ENCODE measurements around the gene ATG10. TPM values are rescaled to one million over a fixed set of nuclear protein-coding genes. Genes with fewer than 3 reads are reported as not detected.
A peak's percentile ranks its signal among the peaks of the same experiment; 100 is the strongest.
"Not testable (repeated sequence)": the region's sequence is repeated elsewhere in the genome, so short reads cannot be mapped to it uniquely, and the experiment has no call there.

The ATG10 gene
- total RNA-seq, 6 experiments from 2014 or later, result 3.7 to 4.8 (median 4.4) TPM

DNA sequence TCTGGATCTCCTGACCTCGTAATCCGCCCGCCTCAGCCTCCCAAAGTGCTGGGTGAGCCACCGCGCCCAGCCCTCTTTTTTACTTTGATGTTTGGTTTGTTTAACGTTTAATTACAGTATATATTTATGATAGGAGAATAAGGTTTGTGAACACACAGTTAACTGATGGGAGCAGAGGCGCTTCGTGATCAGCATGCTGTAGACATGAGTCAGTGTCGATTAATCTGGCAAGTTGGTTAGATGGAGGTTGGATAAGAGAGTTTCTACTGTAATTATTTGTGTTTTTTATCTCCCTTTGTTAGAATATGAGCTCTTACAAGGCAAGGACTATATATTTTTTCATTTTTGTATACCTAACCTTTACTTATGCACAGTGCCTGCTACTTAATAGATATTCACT, 14.3 kb downstream of the ATG10 start:
- Mint-ChIP-seq H3K4me1 (ENCODE audit: low read depth) (no peaks in the 10 kb centered on the region), H3K9me3 (no peaks in the 10 kb centered on the region), H3K4me3 (no peak overlapping the region), H3K27ac (no peak overlapping the region), H3K27me3 (ENCODE audit: insufficient read depth) (no peaks in the 10 kb centered on the region), H3K36me3 (ENCODE audit: low read depth) (peaks cover 5% of the 10 kb centered on the region; the same call in 1 of the 2 replicates)
- TF ChIP-seq, protein P1, sequence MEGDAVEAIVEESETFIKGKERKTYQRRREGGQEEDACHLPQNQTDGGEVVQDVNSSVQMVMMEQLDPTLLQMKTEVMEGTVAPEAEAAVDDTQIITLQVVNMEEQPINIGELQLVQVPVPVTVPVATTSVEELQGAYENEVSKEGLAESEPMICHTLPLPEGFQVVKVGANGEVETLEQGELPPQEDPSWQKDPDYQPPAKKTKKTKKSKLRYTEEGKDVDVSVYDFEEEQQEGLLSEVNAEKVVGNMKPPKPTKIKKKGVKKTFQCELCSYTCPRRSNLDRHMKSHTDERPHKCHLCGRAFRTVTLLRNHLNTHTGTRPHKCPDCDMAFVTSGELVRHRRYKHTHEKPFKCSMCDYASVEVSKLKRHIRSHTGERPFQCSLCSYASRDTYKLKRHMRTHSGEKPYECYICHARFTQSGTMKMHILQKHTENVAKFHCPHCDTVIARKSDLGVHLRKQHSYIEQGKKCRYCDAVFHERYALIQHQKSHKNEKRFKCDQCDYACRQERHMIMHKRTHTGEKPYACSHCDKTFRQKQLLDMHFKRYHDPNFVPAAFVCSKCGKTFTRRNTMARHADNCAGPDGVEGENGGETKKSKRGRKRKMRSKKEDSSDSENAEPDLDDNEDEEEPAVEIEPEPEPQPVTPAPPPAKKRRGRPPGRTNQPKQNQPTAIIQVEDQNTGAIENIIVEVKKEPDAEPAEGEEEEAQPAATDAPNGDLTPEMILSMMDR (IDR thresholded peaks at IDR 0.05), result no peak
- DNase-seq, result no peak

DNA sequence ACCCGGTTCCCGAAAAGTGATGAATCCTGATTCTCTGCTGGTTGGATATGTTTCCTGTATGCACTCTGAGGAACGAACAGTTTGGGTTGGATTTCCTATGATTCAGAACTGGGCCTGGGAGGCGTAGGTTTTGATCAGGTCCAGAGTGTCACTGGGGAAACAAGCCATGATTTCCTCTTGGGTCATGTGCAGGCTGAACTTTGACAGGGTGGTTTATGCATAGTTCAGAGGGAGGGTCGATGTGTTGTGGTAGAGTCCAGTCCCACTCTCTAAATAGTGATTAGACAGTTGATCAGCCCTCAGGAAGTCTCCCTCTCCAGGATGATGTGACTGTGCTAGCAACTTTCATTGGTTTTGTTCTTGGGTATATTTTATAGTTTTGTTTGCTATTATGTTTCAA, 17.4 kb downstream of the ATG10 start:
- no peaks in the 10 kb centered on the region for H3K27me3 Mint-ChIP-seq (ENCODE audit: insufficient read depth)
- H3K9me3 Mint-ChIP-seq, result no peaks in the 10 kb centered on the region
- no peak overlapping the region for H3K4me3 Mint-ChIP-seq
- TF ChIP-seq, protein P1 (IDR thresholded peaks at IDR 0.05), result no peak
- peaks cover 2% of the 10 kb centered on the region; the same call in 1 of the 2 replicates for H3K36me3 Mint-ChIP-seq (ENCODE audit: low read depth)
- H3K4me1 Mint-ChIP-seq (ENCODE audit: low read depth), result no peaks in the 10 kb centered on the region
- no peak overlapping the region for H3K27ac Mint-ChIP-seq
- DNase-seq, result no peak

DNA sequence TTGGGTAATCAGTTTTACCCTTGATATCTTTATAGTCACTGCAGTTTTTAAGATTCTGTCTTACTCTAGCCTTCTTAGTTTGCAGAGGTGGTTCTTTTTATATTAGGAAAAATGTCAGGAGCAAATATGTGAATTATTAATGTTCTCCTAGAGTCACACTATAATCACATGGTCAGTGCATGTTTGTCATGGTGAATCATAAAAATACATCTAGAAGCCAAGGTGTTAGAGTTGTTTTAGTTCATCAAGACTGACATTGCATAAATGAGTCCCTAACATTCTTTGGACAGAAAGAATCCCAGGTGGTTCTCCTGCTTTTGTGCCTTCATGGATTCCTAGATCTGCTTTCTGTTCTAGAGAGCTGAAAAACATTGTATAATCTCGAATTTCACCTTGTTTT, 22.9 kb downstream of the ATG10 start:
- Mint-ChIP-seq H3K27me3 (ENCODE audit: insufficient read depth) (no peaks in the 10 kb centered on the region; the same call in 1 of the 2 replicates), H3K9me3 (no peaks in the 10 kb centered on the region), H3K4me1 (ENCODE audit: low read depth) (no peaks in the 10 kb centered on the region), H3K36me3 (ENCODE audit: low read depth) (peaks cover 22% of the 10 kb centered on the region), H3K27ac (no peak overlapping the region), H3K4me3 (no peak overlapping the region)
- TF ChIP-seq, protein P1 (IDR thresholded peaks at IDR 0.05), result no peak
- no peak for DNase-seq

DNA sequence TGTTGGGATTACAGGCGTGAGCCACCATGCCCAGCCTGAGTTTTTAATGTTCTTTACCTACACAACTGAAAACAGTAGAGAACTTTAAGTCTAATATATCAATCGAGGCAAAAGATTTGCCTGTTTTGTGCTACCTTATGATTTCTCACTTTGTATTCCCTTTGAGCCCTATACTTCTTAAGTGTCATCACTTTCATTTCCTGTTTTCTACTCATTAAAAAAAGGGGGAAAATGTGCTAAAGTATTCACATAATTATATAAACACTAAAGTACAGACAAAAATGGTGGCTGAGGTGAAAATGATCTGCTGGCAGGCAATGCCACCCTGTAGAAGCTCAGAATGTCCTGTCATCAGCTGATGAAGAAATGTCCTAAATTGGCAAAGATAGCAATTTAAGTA, 23.6 kb downstream of the ATG10 start:
- H3K27ac Mint-ChIP-seq, result no peak overlapping the region
- H3K4me3 Mint-ChIP-seq, result no peak overlapping the region
- no peaks in the 10 kb centered on the region for H3K4me1 Mint-ChIP-seq (ENCODE audit: low read depth)
- no peaks in the 10 kb centered on the region for H3K9me3 Mint-ChIP-seq
- no peak for DNase-seq
- H3K36me3 Mint-ChIP-seq (ENCODE audit: low read depth), result peaks cover 22% of the 10 kb centered on the region
- H3K27me3 Mint-ChIP-seq (ENCODE audit: insufficient read depth), result no peaks in the 10 kb centered on the region; the same call in 1 of the 2 replicates
- TF ChIP-seq, protein P1 (IDR thresholded peaks at IDR 0.05), result no peak

DNA sequence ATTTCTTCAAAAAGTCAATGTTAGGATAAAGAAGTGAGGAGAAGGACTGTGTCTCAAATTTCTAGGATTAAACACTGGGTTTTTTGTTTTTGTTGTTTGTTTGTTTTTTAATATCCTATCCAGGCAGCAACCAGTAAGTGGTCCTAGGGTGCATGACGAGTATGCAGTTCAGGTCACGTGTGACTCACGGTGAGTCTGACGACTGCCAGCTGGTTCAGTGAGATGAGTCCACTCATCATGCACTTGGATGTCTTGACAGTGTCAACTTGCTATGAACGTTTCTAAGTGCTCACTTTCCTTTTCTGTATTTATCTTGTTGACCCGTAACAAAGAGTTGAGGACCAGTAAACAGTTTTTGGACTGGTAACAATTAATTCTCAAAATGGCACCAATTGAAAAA, 32.7 kb downstream of the ATG10 start:
- no peak overlapping the region for H3K27ac Mint-ChIP-seq
- H3K9me3 Mint-ChIP-seq, result no peaks in the 10 kb centered on the region
- no peaks in the 10 kb centered on the region for H3K27me3 Mint-ChIP-seq (ENCODE audit: insufficient read depth)
- TF ChIP-seq, protein P1 (IDR thresholded peaks at IDR 0.05), result no peak
- no peak overlapping the region for H3K4me3 Mint-ChIP-seq
- H3K4me1 Mint-ChIP-seq (ENCODE audit: low read depth), result peaks cover 12% of the 10 kb centered on the region
- no peaks in the 10 kb centered on the region for H3K36me3 Mint-ChIP-seq (ENCODE audit: low read depth)
- DNase-seq, result peak; percentile 7

DNA sequence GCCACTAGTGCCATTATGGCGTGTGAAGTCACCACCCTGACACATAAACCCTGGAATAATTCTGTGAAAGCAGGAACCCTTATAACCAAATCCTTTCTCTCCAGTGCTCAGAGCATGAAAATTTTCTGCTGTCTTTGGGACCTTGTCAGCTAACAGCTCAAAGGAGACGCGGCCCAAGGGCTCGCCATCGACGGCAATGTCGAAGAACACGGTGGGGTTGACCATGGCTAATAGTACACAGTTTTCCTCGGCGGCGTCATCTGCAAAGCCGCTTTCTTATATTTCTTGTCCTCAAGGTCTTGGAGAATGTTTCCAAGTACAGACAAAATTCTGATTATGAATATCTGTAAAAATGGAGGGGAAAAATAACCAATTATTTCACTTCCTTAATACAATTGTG, 38.0 kb downstream of the ATG10 start:
- not testable (repeated sequence) for H3K27ac Mint-ChIP-seq; H3K4me3 Mint-ChIP-seq; H3K9me3 Mint-ChIP-seq; DNase-seq; H3K27me3 Mint-ChIP-seq (ENCODE audit: insufficient read depth); H3K36me3 Mint-ChIP-seq (ENCODE audit: low read depth)
- H3K4me1 Mint-ChIP-seq (ENCODE audit: low read depth), result peaks cover 11% of the 10 kb centered on the region
